Measurements from ENCODE around the gene HEBP1. TPM values are rescaled to one million over a fixed set of nuclear protein-coding genes. Genes with fewer than 3 reads are reported as not detected.
A peak's percentile ranks its signal among the peaks of the same experiment; 100 is the strongest.

HEBP1 gene
- total and polyA plus RNA-seq, 8 donors = 58.9 to 81.1 (median 66.7) TPM

DNA sequence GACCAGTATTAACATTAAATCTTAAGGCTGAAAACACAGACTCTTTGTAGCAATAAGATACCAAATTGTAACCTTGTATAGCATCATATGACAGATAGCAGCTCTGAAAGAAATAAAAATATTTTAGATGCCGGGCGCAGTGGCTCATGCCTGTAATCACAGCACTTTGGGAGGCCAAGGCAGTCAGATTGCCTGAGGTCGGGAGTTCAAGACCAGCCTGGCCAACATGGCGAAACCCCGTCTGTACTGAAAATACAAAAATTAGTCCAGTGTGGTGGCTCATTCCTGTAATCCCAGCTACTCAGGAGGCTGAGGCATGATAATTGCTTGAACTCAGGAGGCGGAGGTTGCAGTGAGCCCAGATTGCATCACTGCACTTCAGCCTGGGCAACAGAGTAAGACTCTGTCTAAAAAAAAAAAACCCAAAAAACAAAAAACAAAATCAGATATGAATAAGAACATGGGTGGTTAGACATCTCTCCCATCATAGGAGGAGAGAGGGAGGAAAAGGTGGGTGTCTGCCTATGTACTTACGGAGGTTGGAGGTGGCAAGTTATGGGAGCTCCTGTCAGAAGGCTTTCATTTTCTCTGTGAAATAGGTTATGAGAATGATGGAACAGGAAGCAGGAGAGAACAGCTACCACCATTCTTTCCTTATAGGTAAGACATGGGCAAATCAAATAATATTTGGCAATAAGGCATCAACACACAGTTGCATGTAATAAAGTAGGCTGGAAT, 7.6 kb upstream of the HEBP1 start:
- H3K27ac ChIP-seq = no peak overlapping the region
- ATAC-seq (no peak), DNase-seq (no peak)
- no peaks in the 10 kb centered on the region for H3K36me3 ChIP-seq
- no peaks in the 10 kb centered on the region for H3K9me3 ChIP-seq
- intact Hi-C loops (cut with DNase I) = loop anchor here in 1 of 2 donors (10.0 kb wide), 2 partner anchors 77 to 217 kb away; no protein-coding TSS in a partner anchor
- H3K4me1 ChIP-seq = peaks cover 0 to 10% of the 10 kb centered on the region in 2 donors
- TF ChIP-seq, protein P1, sequence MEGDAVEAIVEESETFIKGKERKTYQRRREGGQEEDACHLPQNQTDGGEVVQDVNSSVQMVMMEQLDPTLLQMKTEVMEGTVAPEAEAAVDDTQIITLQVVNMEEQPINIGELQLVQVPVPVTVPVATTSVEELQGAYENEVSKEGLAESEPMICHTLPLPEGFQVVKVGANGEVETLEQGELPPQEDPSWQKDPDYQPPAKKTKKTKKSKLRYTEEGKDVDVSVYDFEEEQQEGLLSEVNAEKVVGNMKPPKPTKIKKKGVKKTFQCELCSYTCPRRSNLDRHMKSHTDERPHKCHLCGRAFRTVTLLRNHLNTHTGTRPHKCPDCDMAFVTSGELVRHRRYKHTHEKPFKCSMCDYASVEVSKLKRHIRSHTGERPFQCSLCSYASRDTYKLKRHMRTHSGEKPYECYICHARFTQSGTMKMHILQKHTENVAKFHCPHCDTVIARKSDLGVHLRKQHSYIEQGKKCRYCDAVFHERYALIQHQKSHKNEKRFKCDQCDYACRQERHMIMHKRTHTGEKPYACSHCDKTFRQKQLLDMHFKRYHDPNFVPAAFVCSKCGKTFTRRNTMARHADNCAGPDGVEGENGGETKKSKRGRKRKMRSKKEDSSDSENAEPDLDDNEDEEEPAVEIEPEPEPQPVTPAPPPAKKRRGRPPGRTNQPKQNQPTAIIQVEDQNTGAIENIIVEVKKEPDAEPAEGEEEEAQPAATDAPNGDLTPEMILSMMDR (IDR thresholded peaks at IDR 0.05) = no peak
- H3K4me3 ChIP-seq = no peak overlapping the region
- H3K27me3 ChIP-seq = no peaks in the 10 kb centered on the region

DNA sequence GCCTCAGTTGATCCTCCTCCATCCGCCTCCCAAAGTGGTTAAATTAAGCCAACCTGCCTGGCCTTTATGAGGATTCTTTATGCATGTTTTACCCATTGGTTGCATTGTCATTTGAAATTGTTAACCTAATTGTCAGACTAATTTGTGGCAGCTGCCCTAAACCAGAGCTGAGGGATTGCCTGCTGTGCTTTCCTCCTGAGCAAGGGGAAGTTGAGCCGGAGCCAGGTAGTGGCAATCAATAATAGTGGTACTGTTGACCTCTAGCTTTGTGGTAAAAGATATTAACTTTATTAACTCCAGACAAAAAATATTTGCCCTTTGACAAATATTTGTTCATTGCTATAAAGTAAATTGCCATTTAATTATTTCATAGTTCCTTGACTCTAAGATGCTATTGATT, 5.6 kb upstream of the HEBP1 start:
- ATAC-seq = no peak
- Histone ChIP-seq H3K9me3 (no peaks in the 10 kb centered on the region), H3K4me1 (peaks cover 4 to 21% of the 10 kb centered on the region in 2 donors), H3K27me3 (no peaks in the 10 kb centered on the region), H3K4me3 (no peak overlapping the region), H3K36me3 (no peaks in the 10 kb centered on the region), H3K27ac (no peak overlapping the region)
- DNase-seq = no peak
- TF ChIP-seq, protein P1 (IDR thresholded peaks at IDR 0.05) = no peak
- intact Hi-C loops (cut with DNase I) = loop anchor here in 1 of 2 donors (10.0 kb wide), 2 partner anchors 79 to 219 kb away; no protein-coding TSS in a partner anchor

DNA sequence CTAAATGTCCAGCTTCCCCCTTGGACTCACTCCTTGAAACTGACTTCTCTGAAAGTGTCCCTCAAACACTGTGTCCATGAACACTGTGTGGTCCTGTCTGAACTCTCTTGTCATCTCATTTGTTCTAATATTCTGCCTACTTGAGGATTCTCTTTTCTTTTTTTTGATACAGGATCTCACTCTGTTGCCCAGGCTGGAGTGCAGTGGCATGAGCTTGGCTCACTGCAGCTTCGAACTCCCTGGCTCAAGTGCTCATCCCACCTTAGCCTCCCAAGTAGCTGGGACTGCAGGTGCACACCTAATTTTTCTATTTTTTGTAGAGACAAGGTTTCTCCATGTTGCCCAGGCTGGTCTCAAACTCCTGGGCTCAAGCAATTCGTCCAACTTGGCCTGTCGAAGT, 4.9 kb upstream of the HEBP1 start:
- Histone ChIP-seq H3K27me3 (no peaks in the 10 kb centered on the region), H3K27ac (no peak overlapping the region), H3K4me3 (no peak overlapping the region), H3K4me1 (peaks cover 4 to 21% of the 10 kb centered on the region in 2 donors), H3K36me3 (no peaks in the 10 kb centered on the region), H3K9me3 (no peaks in the 10 kb centered on the region)
- TF ChIP-seq, protein P1 (IDR thresholded peaks at IDR 0.05) = no peak
- no peak for DNase-seq
- intact Hi-C loops (cut with DNase I) = loop anchor here in 1 of 2 donors (10.0 kb wide), 2 partner anchors 80 to 220 kb away; no protein-coding TSS in a partner anchor
- ATAC-seq = no peak

DNA sequence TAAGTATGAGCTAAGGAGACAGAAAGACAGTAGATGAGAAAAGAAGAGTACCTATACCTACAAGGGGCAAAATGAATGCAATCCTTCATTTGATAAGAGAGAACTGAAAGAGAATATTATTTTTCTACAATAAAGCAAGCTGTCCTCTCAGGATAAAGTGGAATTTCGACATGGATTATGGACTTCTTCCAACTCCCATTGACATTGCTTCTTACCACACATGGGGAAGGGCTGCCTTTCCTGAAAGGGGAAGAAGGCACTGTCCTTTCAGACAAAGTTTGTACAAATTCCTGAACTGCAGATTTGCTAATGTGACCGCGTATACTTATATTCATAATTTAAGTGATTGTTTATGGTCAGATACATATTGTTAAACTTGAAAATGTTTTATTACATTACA, 4.3 kb upstream of the HEBP1 start:
- Histone ChIP-seq H3K9me3 (no peaks in the 10 kb centered on the region), H3K4me3 (no peak overlapping the region), H3K27ac (no peak overlapping the region), H3K36me3 (no peaks in the 10 kb centered on the region), H3K4me1 (peaks cover 4 to 25% of the 10 kb centered on the region in 2 donors), H3K27me3 (no peaks in the 10 kb centered on the region)
- DNase-seq (peak in 1 of 4 donors; percentile 47), ATAC-seq (no peak)
- TF ChIP-seq, protein P1 (IDR thresholded peaks at IDR 0.05) = no peak
- intact Hi-C loops (cut with DNase I) = loop anchor here in 1 of 2 donors (10.0 kb wide), 2 partner anchors 80 to 220 kb away; no protein-coding TSS in a partner anchor

DNA sequence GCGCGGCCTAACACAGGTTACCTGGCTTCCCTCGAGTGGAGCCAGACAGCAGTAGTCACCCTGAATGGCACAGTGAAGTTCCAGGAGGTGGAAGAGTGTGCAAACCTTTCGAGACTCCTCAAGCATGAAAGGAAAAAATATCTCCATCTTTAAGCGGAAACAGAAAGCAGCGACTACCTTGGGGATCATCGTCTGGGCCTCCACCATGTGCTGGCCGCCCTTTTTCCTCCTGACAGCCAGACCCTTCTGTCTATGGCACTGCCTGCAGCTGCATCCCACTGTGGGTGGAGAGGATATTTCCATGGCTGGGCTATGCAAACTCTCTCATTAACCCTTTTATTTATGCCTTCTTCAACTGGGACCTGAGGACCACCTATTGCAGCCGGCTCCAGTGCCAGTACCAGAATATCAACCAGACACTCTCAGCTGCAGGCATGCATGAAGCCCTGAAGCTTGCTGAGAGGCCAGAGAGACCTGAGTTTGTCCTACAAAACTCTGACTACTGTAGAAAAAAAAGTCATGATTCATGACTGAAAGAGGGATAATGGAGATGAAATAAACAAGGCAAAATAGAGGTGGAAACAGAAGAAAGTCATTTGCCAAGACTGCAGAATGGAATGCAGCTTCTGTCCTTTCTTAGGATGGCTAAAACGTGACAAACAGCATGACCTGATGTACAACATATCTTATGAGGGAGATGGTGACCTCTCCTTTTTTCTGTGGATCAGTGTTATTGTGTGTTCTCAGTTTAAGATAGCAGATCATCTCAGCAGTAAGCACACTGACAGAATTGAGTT, 2.4 kb upstream of the HEBP1 start:
- ATAC-seq (no peak), DNase-seq (no peak)
- Histone ChIP-seq H3K4me3 (peak overlapping the region in 1 of 2 donors; percentile 83), H3K27me3 (no peaks in the 10 kb centered on the region), H3K4me1 (peaks cover 10 to 44% of the 10 kb centered on the region in 2 donors), H3K9me3 (no peaks in the 10 kb centered on the region), H3K36me3 (no peaks in the 10 kb centered on the region), H3K27ac (no peak overlapping the region)
- intact Hi-C loops (cut with DNase I) = loop anchor here in 1 of 2 donors (10.0 kb wide), 2 partner anchors 82 to 222 kb away; no protein-coding TSS in a partner anchor
- TF ChIP-seq, protein P1 (IDR thresholded peaks at IDR 0.05) = no peak

All from left lung (tissue), 10 donors.